Small intestine (tissue), 7 donors: ENCODE data around the gene ASB2. TPM values are rescaled to one million over a fixed set of nuclear protein-coding genes. Genes with fewer than 3 reads are reported as not detected.
A peak's percentile ranks its signal among the peaks of the same experiment; 100 is the strongest.

Experiments used
- DNase-seq, 2 donors: peaks; one replicate each; pipeline versions ENCODE4 v3.0.0 to v3.0.0-alpha.2; 2013
- FAIRE-seq: peaks from 2 replicates; lab custom pipeline; 2012; peaks lifted over from hg19 to GRCh38; lab: Jason Lieb, UNC
- H3K27ac ChIP-seq, 3 donors: one replicate each; pipeline ENCODE4 v1.5.1; 2013; ENCODE audit warnings: low read length in 2 of 3, mild to moderate bottlenecking in 2 of 3, control low read depth in 1 of 3, inconsistent platforms in 1 of 3, low read depth in 1 of 3, moderate library complexity in 1 of 3
- H3K27me3 ChIP-seq, 3 donors: one replicate each; pipeline ENCODE4 v1.6.1; 2013; ENCODE audit warnings: low read length in 3 of 3, inconsistent platforms in 1 of 3; ENCODE audit not compliant: control insufficient read depth in 3 of 3, insufficient read depth in 3 of 3
- H3K36me3 ChIP-seq, 3 donors: one replicate each; pipeline ENCODE4 v1.6.1; 2013; ENCODE audit warnings: low read length in 3 of 3, inconsistent platforms in 1 of 3, low read depth in 1 of 3, mild to moderate bottlenecking in 1 of 3, moderate library complexity in 1 of 3; ENCODE audit not compliant: control insufficient read depth in 3 of 3, insufficient read depth in 2 of 3
- H3K4me1 ChIP-seq, 3 donors: one replicate each; pipeline ENCODE4 v1.6.1; 2013; ENCODE audit warnings: low read length in 2 of 3, inconsistent platforms in 1 of 3, low read depth in 1 of 3, mild to moderate bottlenecking in 1 of 3, moderate library complexity in 1 of 3; ENCODE audit not compliant: control insufficient read depth in 3 of 3, insufficient read depth in 2 of 3
- H3K4me3 ChIP-seq, 3 donors: one replicate each; pipeline ENCODE4 v1.5.1; 2013; ENCODE audit warnings: low read length in 3 of 3, control low read depth in 1 of 3, inconsistent platforms in 1 of 3, low read depth in 1 of 3, mild to moderate bottlenecking in 1 of 3, moderate library complexity in 1 of 3
- H3K9me3 ChIP-seq, 2 donors: one replicate each; pipeline ENCODE4 v1.6.1; 2013; ENCODE audit warnings: low read depth in 1 of 2, low read length in 1 of 2; ENCODE audit not compliant: control insufficient read depth in 2 of 2, insufficient read depth in 1 of 2
- WGBS, 3 donors: extraction: QIAGEN DNeasy Blood & Tissue Kit; methylation state at CpG; one replicate each; pipeline ENCODE4 v1.1.7; 2013; 5-methylcytosine and 5-hydroxymethylcytosine counted together
- polyA plus RNA-seq, 4 donors: library from polyadenylated mRNA; stranded (reverse) in 3 of 4; unstranded in 1 of 4; fragments of 200-250 nt in 3 of 4; fragments of 120-200 nt in 1 of 4; gene quantifications; one replicate each; pipeline versions ENCODE4 v1.2.1 to v1.2.3, GENCODE V29; 2013
- donor health status: healthy with polysubstance abuse.
- donor health status: control.
- donor health status: control.
- donor health status: Bipolar disorder and iron deficiency.
- donor health status: healthy.

The ASB2 gene
- polyA plus RNA-seq, 4 donors, result 1.3 to 5.6 (median 4.2) TPM

- WGBS, 3 donors, result 77 to 89% (median 78%) methylated on average over 6 of the region's 6 CpGs
- H3K4me1 ChIP-seq, result peaks cover 0 to 7% (median 0%) of the 10 kb centered on the region in 3 donors
Observed at GRCh38 chr14:93972618-93973205, 3.7 kb downstream of the ASB2 start.

GRCh38 chr14:93971635-93972027, 4.7 kb downstream of the ASB2 start:
- Histone ChIP-seq H3K4me3 (no peak overlapping the region), H3K9me3 (no peaks in the 10 kb centered on the region), H3K4me1 (peaks cover 0 to 3% (median 0%) of the 10 kb centered on the region in 3 donors), H3K27ac (peak overlapping the region in 2 of 3 donors; percentile 28 to 78), H3K27me3 (no peaks in the 10 kb centered on the region), H3K36me3 (no peaks in the 10 kb centered on the region)
- no peak for FAIRE-seq
- DNase-seq, result no peak
- WGBS, 3 donors, result 63 to 82% (median 66%) methylated on average over 3 of the region's 3 CpGs

More at GRCh38 chr14:93972618-93973205, 3.7 kb downstream of the ASB2 start:
- Histone ChIP-seq H3K27ac (peak overlapping the region in 2 of 3 donors; percentile 19 to 66), H3K36me3 (no peaks in the 10 kb centered on the region), H3K4me3 (no peak overlapping the region), H3K27me3 (no peaks in the 10 kb centered on the region), H3K9me3 (no peaks in the 10 kb centered on the region)
- no peak for DNase-seq
- no peak for FAIRE-seq

GRCh38 chr14:93970965-93971634, 5.3 kb downstream of the ASB2 start:
- FAIRE-seq (no peak), DNase-seq (peak in 1 of 2 donors; percentile 46)
- Histone ChIP-seq H3K9me3 (no peaks in the 10 kb centered on the region), H3K27me3 (no peaks in the 10 kb centered on the region), H3K27ac (peak overlapping the region in 2 of 3 donors; percentile 28 to 78), H3K4me3 (peak overlapping the region in 1 of 3 donors; percentile 43), H3K4me1 (peaks cover 0 to 3% (median 0%) of the 10 kb centered on the region in 3 donors), H3K36me3 (no peaks in the 10 kb centered on the region)
- 4 to 25% (median 8%) methylated on average over 15 of the region's 15 CpGs for WGBS, 3 donors

GRCh38 chr14:93970585-93970964, 5.8 kb downstream of the ASB2 start:
- H3K27ac ChIP-seq, result peak overlapping the region in 1 of 3 donors; percentile 78

GRCh38 chr14:93969082-93969828, 7.1 kb downstream of the ASB2 start:
- H3K9me3 ChIP-seq, result no peaks in the 10 kb centered on the region
- DNase-seq, result no peak
- FAIRE-seq, result no peak
- H3K4me3 ChIP-seq, result no peak overlapping the region
- H3K36me3 ChIP-seq, result no peaks in the 10 kb centered on the region
- WGBS, 3 donors, result 73 to 82% (median 81%) methylated on average over 12 of the region's 12 CpGs
- H3K27ac ChIP-seq, result no peak overlapping the region
- H3K4me1 ChIP-seq, result peaks cover 0 to 4% (median 0%) of the 10 kb centered on the region in 3 donors
- H3K27me3 ChIP-seq, result no peaks in the 10 kb centered on the region

More at GRCh38 chr14:93970585-93970964, 5.8 kb downstream of the ASB2 start:
- no peaks in the 10 kb centered on the region for H3K36me3 ChIP-seq
- FAIRE-seq, result no peak
- DNase-seq, result peak; percentile 50 to 62
- peaks cover 0 to 3% (median 0%) of the 10 kb centered on the region in 3 donors for H3K4me1 ChIP-seq
- 13 to 40% (median 14%) methylated on average over 9 of the region's 9 CpGs for WGBS, 3 donors
- H3K27me3 ChIP-seq, result no peaks in the 10 kb centered on the region
- H3K9me3 ChIP-seq, result no peaks in the 10 kb centered on the region
- H3K4me3 ChIP-seq, result peak overlapping the region in 1 of 3 donors; percentile 43

GRCh38 chr14:93967637-93968250, 8.6 kb downstream of the ASB2 start:
- FAIRE-seq, result no peak
- no peaks in the 10 kb centered on the region for H3K27me3 ChIP-seq
- H3K4me3 ChIP-seq, result no peak overlapping the region
- peak overlapping the region in 1 of 3 donors; percentile 57 for H3K27ac ChIP-seq
- 63 to 71% (median 70%) methylated on average over 10 of the region's 10 CpGs for WGBS, 3 donors
- H3K9me3 ChIP-seq, result no peaks in the 10 kb centered on the region
- peaks cover 0 to 6% (median 0%) of the 10 kb centered on the region in 3 donors for H3K4me1 ChIP-seq
- DNase-seq, result no peak
- H3K36me3 ChIP-seq, result no peaks in the 10 kb centered on the region

- no peak for FAIRE-seq
Observed at GRCh38 chr14:93965946-93966474, 10.4 kb downstream of the ASB2 start.

More at GRCh38 chr14:93965946-93966474, 10.4 kb downstream of the ASB2 start:
- DNase-seq, result no peak
- H3K27ac ChIP-seq, result peak overlapping the region in 2 of 3 donors; percentile 35 to 57
- 84 to 88% (median 85%) methylated on average over 3 of the region's 3 CpGs for WGBS, 3 donors
- H3K36me3 ChIP-seq, result no peaks in the 10 kb centered on the region
- peaks cover 0 to 6% (median 0%) of the 10 kb centered on the region in 3 donors for H3K4me1 ChIP-seq
- H3K9me3 ChIP-seq, result no peaks in the 10 kb centered on the region
- no peaks in the 10 kb centered on the region for H3K27me3 ChIP-seq
- H3K4me3 ChIP-seq, result no peak overlapping the region
